Central memory CD8-positive, alpha-beta T cell (primary cell): Measurements from ENCODE around the gene CREB3L2.

Experiments
- ATAC-seq: fragments of 150-1000 bp; cut with Tn5 transposase; replicated peaks from 2 replicates; pipeline ENCODE4 v1.10.0; 2022; ENCODE audit warnings: mild to moderate bottlenecking, moderate FRiP score, moderate number of reproducible peaks; ENCODE audit not compliant: poor library complexity, severe bottlenecking; ENCODE audit errors: extremely low read depth
- DNase-seq, 2 donors: peaks; one replicate each; pipeline ENCODE4 v3.0.0; 2021; ENCODE audit warnings: low spot score in 2 of 2
- H3K27ac Mint-ChIP-seq: one replicate; pipeline ENCODE4 v1.8.0; 2022; ENCODE audit warnings: low read depth, mild to moderate bottlenecking, moderate library complexity, mixed read lengths
- H3K27me3 Mint-ChIP-seq: one replicate; pipeline ENCODE4 v1.8.0; 2022; ENCODE audit warnings: mixed read lengths
- H3K36me3 Mint-ChIP-seq: one replicate; pipeline ENCODE4 v1.8.0; 2022; ENCODE audit warnings: mild to moderate bottlenecking, moderate library complexity, mixed read lengths; ENCODE audit not compliant: insufficient read depth
- H3K4me1 Mint-ChIP-seq: one replicate; pipeline ENCODE4 v1.8.0; 2022; ENCODE audit warnings: mixed read lengths
- H3K4me3 Mint-ChIP-seq: one replicate; pipeline ENCODE4 v1.8.0; 2022; ENCODE audit warnings: mild to moderate bottlenecking, moderate library complexity, mixed read lengths
- H3K9me3 Mint-ChIP-seq: one replicate; pipeline ENCODE4 v1.8.0; 2022; ENCODE audit warnings: mixed read lengths

Gene CREB3L2

DNA sequence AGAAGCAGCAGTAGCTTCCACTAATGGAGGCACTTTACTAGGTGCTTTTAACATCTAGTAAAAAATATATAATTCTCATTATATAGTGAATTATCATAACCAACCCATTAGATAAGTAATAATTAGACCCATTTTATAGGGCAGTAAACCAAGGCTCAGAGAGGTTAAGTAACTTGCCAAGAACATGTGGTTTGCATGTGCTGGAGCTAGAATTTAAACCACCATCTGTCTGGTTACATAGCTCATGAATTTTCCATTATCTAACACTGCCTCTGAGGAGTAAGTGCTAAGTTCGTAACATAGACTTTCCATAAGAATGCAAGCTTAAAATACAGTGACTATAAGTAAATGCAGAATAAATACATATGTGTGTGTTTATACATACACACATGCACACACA lies 41.9 kb downstream of the CREB3L2 start:
- DNase-seq (no peak), ATAC-seq (no peak)
- peaks cover 5% of the 10 kb centered on the region for H3K36me3 Mint-ChIP-seq
- no peaks in the 10 kb centered on the region for H3K9me3 Mint-ChIP-seq
- no peak overlapping the region for H3K4me3 Mint-ChIP-seq
- peaks cover 27% of the 10 kb centered on the region for H3K4me1 Mint-ChIP-seq
- no peaks in the 10 kb centered on the region for H3K27me3 Mint-ChIP-seq
- H3K27ac Mint-ChIP-seq = no peak overlapping the region

DNA sequence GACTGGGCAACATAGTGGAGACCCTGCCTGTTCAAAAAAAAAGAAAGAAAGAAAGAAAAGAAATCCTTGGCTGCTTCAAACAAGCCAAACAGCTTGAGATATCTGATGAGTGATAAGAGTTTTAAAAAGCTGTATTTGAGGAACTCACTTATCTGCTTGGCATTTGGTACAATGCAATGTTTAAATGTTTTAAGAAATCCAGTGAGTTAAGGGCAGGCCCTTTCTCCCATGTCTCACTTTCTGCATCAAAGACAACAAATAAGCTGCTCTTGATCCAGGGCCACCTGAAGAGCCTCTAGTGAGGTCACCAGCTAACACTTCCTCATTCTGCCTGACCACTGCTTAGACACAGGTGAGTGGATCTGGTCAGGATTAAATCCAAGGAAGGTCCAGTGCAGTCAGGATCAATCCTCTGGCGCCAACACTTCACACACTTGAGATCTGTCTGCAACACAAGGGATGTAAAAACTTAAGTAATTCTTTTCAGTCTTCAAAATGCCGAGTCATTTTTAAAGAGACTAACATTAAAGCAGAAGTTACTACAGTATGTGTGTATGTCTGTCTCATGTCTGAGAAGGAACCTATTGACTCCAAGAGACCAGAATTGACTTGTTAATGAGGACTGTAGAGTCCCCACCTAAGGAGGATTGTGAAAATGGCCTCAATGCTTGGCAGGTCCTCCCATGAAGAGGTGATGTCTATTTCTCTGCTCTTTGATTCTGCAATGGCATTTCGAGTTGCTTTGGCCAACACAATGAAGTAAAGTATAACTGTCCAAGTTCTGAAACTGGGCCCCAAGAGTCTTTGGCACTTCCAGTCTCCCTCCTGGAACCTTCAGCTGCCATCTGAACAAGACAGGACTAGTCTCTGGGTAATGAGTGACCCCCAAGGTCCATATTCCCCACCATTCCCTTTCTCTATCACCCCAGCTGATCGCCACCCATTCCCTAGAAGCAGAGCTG lies 43.1 kb downstream of the CREB3L2 start:
- Mint-ChIP-seq H3K36me3 (peaks cover 5% of the 10 kb centered on the region), H3K27me3 (no peaks in the 10 kb centered on the region), H3K4me1 (peaks cover 30% of the 10 kb centered on the region), H3K4me3 (no peak overlapping the region), H3K9me3 (no peaks in the 10 kb centered on the region), H3K27ac (no peak overlapping the region)
- DNase-seq = no peak
- ATAC-seq = no peak

DNA sequence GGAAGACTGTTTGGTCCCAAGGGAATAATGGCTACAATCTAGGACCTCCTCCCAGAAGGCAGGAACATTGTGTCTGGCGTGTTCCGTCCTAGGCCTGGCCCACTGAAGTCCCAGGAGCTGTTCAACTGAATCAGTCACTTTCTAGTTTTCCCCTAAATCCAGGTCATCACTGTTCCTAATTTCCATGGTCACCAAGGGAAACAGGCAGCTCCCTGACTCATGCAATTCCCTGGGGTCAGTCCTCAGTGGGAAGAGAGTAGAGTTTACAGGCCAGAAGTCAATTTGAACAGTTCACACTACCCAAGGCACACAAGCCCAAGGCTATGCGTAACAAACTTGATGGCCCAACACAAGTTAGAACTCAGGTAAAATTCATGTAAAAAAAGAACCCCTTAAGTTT lies 44.0 kb downstream of the CREB3L2 start:
- no peak for DNase-seq
- Mint-ChIP-seq H3K36me3 (peaks cover 4% of the 10 kb centered on the region), H3K9me3 (no peaks in the 10 kb centered on the region), H3K27me3 (no peaks in the 10 kb centered on the region), H3K4me3 (no peak overlapping the region), H3K4me1 (peaks cover 32% of the 10 kb centered on the region), H3K27ac (no peak overlapping the region)
- no peak for ATAC-seq

DNA sequence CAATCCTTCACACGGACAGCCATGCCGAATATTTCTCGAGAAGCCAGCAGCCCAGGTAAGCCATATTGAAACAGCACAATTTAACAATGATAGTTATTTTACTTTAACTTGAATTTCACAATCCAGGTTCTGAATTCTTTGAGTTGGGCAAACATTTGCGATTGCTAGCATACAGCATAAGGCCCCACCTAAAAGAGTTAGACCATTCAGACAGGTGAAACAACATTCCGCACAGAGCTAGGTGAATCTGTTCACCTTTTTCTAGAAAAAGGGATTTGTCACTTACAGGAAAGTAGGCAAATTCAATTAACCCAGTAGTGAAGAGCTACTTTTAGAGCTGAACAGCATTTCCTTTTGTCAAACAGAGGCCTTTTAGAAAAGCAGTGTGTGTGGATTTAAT lies 45.3 kb downstream of the CREB3L2 start:
- Mint-ChIP-seq H3K27me3 (no peaks in the 10 kb centered on the region), H3K27ac (no peak overlapping the region), H3K9me3 (no peaks in the 10 kb centered on the region), H3K4me3 (no peak overlapping the region), H3K4me1 (peaks cover 23% of the 10 kb centered on the region), H3K36me3 (peaks cover 4% of the 10 kb centered on the region)
- DNase-seq (no peak), ATAC-seq (no peak)

DNA sequence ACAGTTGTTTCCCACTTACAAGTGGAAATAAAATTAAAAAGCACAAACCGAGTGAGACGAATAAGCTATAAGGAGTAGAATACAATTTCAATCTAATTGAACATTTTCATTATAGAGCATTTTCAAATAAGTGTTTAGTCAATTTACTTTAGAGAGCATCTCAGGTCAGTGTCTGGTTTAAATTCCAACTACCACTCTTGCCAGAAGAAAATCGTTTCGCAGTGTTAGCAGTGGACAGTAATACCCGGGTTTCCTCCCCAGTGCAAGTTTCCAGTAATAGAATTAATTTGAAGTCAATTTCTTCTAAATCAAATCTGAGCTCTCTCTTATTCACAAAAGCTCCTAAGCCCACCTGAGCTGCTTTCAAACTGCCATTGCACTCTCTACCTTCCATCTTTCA lies 45.7 kb downstream of the CREB3L2 start:
- ATAC-seq = no peak
- Mint-ChIP-seq H3K27ac (no peak overlapping the region), H3K4me3 (no peak overlapping the region), H3K27me3 (no peaks in the 10 kb centered on the region), H3K4me1 (peaks cover 19% of the 10 kb centered on the region), H3K9me3 (no peaks in the 10 kb centered on the region), H3K36me3 (peaks cover 4% of the 10 kb centered on the region)
- no peak for DNase-seq

DNA sequence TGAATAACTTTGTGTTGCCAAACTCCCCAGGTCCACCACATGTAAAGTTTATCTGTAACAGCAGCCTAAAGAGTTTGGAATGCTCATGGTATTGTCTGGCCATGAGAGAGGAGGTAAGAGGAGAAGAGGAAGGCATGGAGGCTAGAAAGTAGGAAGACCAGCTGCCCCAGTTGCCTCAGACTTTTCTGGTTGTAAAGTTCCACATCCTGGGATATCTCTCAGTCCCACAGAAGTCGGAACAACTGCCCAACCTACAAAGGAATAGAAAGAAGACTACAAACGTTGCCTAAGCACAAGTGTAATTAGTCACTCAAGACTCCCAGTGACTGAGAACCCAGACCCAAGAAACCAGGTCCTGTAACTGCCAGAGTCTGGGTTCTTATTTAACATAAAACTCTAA lies 47.3 kb downstream of the CREB3L2 start:
- Mint-ChIP-seq H3K36me3 (peaks cover 4% of the 10 kb centered on the region), H3K4me3 (no peak overlapping the region), H3K9me3 (no peaks in the 10 kb centered on the region), H3K4me1 (peaks cover 24% of the 10 kb centered on the region), H3K27me3 (no peaks in the 10 kb centered on the region), H3K27ac (no peak overlapping the region)
- ATAC-seq = no peak
- no peak for DNase-seq

DNA sequence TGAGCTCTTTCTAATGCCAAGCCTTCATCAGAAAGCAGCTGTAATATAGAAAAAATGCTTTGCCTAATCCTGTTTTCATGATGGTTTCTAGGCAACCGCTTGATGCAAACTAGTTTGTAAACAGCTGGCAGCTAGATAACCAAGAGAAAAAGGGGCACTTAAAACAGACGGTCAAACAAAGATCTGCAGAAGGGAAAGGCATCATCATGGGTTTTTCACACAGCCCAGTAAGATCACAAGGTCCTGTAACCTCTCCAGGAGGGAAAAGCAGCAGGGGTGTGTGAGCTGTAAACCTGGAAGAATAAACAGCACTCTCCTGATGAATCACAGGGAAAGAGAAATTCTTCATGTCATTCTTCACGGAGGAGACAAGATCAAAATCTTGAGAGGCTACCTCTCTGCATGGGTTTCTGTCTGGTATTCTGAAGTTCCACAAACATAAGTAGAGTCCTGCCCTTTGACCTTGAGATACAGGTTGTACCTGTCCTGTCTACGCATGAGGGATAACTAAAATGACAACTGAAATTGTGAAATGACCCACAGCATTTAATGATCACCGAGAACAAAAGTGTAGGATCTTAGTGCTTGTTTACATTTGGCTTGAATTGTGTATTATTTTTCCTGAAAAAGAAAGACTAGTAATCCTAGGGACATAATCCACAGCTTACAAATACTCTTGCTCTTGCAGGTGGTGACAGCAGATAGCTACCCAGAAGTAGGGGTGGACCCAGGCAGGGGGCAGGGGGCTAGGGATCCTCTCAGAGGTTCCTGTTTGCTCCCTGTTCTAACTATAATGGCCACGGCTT lies 48.0 kb downstream of the CREB3L2 start:
- H3K27me3 Mint-ChIP-seq = no peaks in the 10 kb centered on the region
- peaks cover 4% of the 10 kb centered on the region for H3K36me3 Mint-ChIP-seq
- no peaks in the 10 kb centered on the region for H3K9me3 Mint-ChIP-seq
- H3K4me3 Mint-ChIP-seq = no peak overlapping the region
- H3K27ac Mint-ChIP-seq = no peak overlapping the region
- peaks cover 24% of the 10 kb centered on the region for H3K4me1 Mint-ChIP-seq
- no peak for ATAC-seq
- no peak for DNase-seq

DNA sequence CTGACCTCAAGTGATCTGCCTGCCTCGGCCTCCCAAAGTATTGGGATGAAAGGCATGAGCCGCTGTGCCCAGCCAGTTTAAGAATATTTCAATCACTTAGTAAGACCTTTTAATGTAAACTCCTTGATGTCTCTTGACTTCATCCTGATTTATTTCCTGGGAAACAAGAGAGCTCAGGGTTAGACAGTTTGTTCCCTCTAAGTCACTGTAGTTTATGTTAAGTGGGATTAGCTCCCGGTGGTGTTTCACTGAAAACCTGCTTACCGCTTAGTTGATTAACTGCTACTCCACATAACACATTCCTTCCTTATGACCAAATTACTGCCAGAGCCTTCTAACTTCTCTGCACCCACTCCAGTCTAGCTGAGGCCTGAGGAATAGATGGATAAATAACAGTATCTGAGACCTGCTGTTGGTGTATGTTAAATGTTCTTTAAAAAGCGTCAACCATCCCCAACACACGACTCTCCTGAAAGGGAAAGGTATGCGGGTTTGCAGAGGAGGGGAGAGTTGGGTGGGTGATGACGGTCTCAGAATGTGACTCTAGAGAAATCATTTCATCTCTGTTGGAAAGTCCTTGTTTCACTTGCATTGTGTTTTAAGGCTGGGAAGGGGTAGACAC lies 48.7 kb downstream of the CREB3L2 start:
- Mint-ChIP-seq H3K4me3 (no peak overlapping the region), H3K27ac (no peak overlapping the region), H3K27me3 (no peaks in the 10 kb centered on the region), H3K4me1 (peaks cover 25% of the 10 kb centered on the region), H3K9me3 (no peaks in the 10 kb centered on the region), H3K36me3 (peaks cover 4% of the 10 kb centered on the region)
- DNase-seq = no peak
- ATAC-seq = no peak

DNA sequence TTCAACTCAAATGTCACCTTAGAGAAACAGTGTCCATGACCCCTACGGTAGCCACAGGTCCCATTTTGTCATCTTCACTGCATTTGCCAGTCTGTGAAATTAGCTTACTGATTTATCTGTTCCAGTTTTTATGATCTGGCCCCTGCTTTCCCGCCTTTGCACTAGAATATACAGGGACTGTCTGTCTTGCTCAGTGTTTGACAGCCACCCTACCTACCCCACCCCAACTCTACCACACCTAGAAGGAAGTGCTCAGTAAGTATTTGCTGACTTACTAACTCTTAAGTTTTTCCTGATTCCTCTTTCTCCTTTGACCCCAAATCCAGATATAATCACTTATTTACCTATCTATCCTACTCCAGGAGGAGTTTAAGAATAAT lies 49.5 kb downstream of the CREB3L2 start:
- DNase-seq (no peak), ATAC-seq (no peak)
- H3K4me3 Mint-ChIP-seq = no peak overlapping the region
- H3K27me3 Mint-ChIP-seq = no peaks in the 10 kb centered on the region
- no peak overlapping the region for H3K27ac Mint-ChIP-seq
- peaks cover 30% of the 10 kb centered on the region for H3K4me1 Mint-ChIP-seq
- H3K9me3 Mint-ChIP-seq = no peaks in the 10 kb centered on the region
- H3K36me3 Mint-ChIP-seq = peaks cover 4% of the 10 kb centered on the region

DNA sequence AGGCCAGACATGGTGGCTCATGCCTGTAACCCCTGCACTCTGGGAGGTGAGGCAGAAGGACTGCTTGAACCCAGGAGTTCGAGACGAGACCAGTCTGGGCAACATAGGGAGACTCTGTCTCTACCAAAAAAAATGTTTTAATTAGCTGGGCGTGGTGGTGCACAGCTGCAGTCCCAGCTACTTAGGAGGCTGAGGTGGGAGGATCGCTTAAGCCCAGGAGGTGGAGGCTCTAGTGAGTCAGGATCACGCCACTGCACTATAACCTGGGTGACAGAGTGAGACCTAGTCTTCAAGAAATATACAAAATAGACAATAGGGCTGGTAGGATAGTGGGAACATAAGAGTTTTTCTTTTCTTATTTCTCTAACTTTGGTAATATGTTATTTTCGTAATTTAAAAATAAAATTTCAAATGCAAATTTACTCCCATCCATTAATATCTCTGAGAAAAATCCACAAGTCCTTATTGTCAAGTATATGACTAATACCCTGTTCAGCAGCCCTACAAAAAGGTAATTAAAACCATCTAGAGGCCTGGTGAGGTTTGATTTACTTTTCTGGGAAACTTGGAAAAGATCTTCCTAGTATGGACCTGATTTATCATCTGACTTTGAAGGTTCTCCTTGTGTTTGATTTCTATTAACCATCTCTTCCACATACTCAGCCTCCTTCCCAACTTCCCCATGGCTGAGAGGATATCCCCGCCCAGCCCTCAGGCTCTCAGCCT lies 50.0 kb downstream of the CREB3L2 start:
- no peaks in the 10 kb centered on the region for H3K9me3 Mint-ChIP-seq
- H3K4me3 Mint-ChIP-seq = no peak overlapping the region
- peaks cover 30% of the 10 kb centered on the region for H3K4me1 Mint-ChIP-seq
- peaks cover 4% of the 10 kb centered on the region for H3K36me3 Mint-ChIP-seq
- ATAC-seq (no peak), DNase-seq (no peak)
- no peaks in the 10 kb centered on the region for H3K27me3 Mint-ChIP-seq
- no peak overlapping the region for H3K27ac Mint-ChIP-seq

DNA sequence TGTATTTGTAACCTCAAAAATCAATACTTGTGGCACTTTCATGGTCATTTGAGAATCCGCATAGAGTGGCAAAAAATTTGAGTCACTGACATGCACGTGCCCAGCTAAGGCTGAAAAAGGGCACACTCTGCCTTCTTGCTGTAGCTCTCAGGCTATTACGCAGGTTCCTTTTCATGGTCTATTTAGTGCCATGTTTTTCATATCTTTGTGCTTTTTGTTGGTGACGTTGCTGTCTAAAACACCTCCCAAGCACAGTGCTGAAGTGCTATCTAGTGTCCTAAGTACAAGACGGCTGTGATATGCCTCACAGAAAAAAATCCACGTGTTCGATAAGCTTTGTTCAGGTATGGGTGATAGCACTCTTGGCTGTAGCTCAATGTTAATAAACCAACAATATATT lies 50.9 kb downstream of the CREB3L2 start:
- DNase-seq = no peak
- H3K36me3 Mint-ChIP-seq = peaks cover 4% of the 10 kb centered on the region
- H3K4me3 Mint-ChIP-seq = no peak overlapping the region
- no peaks in the 10 kb centered on the region for H3K9me3 Mint-ChIP-seq
- H3K27me3 Mint-ChIP-seq = no peaks in the 10 kb centered on the region
- ATAC-seq = no peak
- H3K4me1 Mint-ChIP-seq = peaks cover 31% of the 10 kb centered on the region
- no peak overlapping the region for H3K27ac Mint-ChIP-seq

DNA sequence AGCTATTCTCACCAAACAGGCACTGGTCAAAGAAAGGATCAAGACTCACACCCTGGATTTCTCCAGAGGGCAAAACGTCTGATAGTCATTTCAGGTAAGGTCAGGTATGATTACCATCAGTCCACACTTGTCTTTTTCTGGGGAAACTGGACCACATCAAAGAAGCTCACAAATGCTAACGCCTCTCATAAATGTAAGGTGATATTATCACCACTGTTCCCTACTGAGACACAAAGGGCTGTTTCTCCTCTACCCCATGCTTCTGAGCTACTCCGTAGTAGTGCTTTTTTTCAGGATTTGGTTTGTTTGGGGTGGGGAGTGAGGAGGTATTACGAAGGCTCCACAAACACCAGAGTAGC lies 51.6 kb downstream of the CREB3L2 start:
- Mint-ChIP-seq H3K4me1 (peaks cover 31% of the 10 kb centered on the region), H3K4me3 (no peak overlapping the region), H3K27me3 (no peaks in the 10 kb centered on the region), H3K36me3 (peaks cover 2% of the 10 kb centered on the region), H3K9me3 (no peaks in the 10 kb centered on the region), H3K27ac (no peak overlapping the region)
- no peak for ATAC-seq
- DNase-seq = no peak
